Activated effector memory CD4-positive, alpha-beta T cell treated with anti-CD3 and anti-CD28 coated beads, Interleukin-2, amount 50 U/mL, for 16 hours (primary cell): Measurements from ENCODE around the gene MDGA2.

Source experiments
- DNase-seq: peaks from one replicate; pipeline ENCODE4 v3.0.0-alpha.2; 2020

MDGA2 gene

DNA sequence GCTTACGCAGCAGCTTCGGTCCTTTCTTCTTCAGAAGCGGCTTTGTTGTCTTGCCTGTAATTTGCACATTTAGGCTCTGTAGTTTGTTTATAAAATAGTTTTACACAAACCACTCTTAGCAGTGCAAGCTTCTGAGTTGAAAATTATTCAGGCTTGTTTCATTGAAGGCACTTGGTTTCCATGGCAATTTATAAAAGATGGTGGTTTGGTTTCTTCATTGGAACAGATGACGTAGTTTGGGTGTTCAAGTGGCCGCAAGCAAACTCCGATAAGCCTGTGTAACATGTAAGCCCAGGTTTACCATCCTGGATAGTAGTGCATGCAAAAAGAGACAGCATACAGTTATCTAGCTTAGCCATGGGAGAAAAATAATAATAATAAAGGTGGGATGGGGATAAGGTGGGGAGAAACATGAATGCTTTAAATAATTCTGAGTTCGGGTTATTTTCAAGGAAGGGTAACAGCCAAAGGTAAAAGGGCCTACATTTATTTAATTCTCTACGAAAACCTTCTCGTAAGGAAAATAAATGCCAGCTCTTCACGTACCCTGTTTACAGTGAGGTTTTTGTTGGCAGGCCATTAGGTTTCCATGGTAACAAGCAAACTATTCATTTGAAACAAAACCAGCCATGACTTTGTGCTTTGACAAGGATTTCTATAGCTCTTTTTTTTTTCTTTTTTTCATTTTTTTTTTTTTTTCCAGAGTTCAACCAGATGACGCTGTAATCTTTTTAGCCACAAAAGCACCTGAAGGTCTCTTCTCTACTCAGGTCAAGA is 834.3 kb downstream of the MDGA2 start:
- no peak for DNase-seq

DNA sequence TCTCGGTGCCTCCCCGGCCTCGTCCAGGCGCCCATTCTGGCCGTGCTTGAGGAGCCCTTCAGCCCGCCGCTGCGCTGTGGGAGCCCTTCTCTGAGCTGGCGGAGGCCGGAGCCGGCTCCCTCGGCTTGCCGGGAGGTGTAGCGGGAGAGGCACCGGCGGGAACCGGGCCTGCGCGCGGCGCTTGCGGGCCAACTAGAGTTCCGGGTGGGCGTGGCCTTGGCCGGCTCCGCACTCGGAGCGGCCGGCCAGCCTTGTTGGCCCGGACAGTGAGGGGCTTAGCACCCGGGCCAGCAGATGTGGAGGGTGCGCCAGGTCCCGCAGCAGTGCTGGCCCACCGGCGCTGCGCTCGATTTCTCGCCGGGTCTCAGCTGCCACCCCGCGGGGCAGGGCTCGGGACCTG is 855.1 kb downstream of the MDGA2 start:
- DNase-seq, result no peak

DNA sequence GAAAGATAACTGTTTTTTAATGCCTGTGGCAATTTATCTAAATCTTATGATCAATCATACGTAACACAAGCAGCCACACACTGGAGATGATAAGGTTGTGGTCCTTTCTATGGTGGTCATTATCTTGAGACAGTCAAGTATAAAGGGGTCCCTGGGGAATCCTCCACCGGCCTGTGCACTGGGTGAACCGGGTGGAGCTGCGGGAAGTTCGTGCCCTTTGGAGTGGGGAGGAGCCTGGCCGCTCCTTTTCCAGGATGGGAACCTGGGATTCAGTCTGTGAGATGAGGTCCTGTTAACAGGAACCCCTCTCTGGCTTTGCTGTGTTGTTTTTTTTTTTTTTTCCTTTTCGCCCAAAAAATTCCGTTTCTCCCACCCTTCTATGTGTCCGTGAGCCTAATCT is 856.3 kb downstream of the MDGA2 start:
- DNase-seq, result no peak

DNA sequence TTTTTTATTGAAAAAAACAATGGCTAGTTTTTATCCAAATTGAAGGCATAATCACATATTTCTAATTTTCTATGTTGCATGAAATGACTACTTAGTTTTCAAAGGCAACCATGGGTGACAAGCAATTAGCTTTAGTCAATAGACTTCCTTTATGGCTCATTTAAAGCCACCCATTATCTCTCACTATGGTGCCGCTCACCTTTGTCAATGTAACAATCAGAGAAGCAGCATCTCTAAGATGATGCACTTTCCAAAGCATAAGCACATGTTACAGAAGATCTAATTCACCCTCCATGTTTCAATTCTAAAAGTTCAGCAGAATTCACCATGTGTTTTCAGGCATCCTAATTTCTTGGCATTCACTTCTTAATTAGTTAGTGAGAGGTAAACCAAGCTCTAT is 857.3 kb downstream of the MDGA2 start:
- DNase-seq, result no peak

DNA sequence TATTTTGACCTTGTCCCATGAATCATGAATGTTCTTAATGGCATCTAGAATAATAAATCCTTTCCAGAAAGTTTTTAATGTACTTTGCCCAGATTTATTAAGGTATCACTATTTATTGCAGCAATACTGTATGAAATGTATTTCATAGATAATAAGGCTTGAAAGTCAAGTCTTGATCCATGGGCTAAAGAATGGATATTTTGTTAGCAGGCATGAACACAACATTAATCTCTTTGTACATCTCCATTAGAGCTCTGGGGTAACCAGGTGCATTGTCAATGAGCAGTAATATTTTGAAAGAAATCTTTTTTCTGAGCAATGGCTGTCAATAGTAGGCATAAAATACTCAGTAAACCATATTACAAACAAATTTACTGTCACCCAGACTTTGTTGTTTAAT is 882.3 kb downstream of the MDGA2 start:
- no peak for DNase-seq
